Tracheal epithelial cell (primary cell): ENCODE results near the gene SAE1. TPM values are rescaled to one million over a fixed set of nuclear protein-coding genes. Genes with fewer than 3 reads are reported as not detected.

ENCODE experiments used
- total RNA-seq: library from RNA; depleted of rRNA; stranded (reverse); fragments of >200 nt; gene quantifications from 2 replicates; pipeline ENCODE4 v1.2.1, GENCODE V29; 2014

The SAE1 gene
- total RNA-seq, result 75.7 and 82.9 TPM in 2 replicates

DNA sequence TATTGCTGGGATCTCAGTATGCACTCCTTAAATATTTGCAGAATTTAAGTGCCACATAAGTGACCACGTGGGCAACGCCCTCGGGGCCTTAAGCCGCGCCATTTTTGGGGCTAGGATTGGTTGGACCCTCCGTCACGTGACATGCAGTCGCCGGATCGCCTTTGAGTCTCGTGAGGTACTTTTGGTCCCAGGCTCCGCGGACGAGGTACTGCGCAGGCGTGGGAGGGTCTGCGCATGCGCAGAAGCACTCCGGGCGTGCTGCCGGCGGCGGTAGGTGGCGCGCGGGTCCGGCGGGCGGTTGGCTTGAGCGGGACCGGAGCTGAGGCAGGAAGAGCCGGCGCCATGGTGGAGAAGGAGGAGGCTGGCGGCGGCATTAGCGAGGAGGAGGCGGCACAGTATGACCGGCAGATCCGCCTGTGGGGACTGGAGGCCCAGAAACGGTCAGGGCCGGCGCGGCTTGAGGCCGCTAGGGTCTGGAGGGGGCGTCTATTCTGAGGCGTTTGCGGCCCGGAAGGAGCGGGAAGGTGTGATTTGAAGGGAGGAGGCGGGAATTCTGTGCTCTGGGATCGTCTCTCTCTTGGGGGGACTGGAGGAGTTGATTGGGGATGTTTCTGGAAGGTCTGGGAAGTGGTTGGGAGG lies at the start of gene SAE1:
TSS of gene SAE1 (plus strand) at position 247 of the 639 bp plus-strand sequence. CDS start at position 343, 96 bp downstream.

DNA sequence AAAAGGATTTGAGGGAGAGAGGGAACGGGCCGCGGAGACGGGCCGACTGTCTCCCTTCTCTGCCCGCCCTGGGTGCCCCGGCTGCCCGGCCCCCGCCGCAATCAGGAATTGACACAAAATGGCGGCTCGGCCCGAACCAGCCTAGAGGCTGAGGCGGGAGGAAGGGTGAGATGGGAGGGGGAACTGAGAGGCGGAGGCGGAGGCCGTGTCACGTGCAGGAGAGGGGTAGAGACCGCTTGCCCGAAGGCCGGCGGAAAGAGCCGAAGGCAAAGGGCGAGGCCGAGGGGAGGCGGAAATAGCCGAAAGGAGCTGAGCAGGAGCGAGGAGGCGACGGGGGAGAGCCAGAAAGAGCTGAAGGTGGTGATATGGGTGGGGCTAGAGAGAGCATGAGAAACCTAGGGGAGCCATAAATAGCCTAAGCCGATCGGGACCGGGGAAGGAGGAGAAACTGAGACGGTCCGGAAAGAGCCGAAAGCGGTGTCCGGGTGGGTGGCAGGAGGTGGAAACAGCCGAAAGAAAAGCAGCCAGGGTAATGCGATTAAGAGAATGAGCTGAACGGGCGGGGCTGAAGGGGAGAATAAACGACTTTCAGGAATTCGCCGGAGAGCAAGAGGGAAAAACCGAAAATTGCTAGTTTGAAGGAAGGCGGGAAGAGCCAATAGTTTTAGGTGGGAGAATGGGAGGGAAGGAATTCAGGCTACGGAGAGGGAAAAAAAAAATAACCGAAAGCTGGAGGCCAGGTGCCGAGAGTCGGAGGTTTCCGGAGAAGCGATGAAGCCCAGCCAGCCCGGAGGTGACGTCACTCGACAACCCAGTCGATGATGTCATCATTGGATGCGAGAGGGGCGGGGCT lies 17.4 kb upstream of the SAE1 start, which contains the start of gene ZC3H4:
TSS of gene ZC3H4 (minus strand) at position 780 of the 853 bp plus-strand sequence. CDS start 1,192 bp downstream, outside the sequence.

DNA sequence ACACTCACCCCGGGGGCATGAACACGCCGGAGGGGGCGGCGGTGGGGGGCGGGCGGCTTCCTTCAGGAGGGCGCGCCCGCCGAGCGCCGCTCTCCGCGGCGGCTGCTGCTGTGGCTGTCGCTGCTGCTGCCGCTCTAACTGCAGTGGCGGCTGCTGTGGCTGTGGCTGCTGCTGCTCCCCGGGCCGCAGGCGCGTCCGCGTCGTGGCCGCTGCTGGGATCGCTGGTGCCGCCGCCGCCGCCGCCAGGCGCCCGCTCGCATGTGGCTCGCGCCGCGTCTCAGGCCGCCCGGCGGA lies 100.2 kb downstream of the SAE1 start, which contains the start of gene BBC3:
TSS of gene BBC3 (minus strand) at position 279 of the 294 bp plus-strand sequence. CDS start 2,768 bp downstream, outside the sequence.

DNA sequence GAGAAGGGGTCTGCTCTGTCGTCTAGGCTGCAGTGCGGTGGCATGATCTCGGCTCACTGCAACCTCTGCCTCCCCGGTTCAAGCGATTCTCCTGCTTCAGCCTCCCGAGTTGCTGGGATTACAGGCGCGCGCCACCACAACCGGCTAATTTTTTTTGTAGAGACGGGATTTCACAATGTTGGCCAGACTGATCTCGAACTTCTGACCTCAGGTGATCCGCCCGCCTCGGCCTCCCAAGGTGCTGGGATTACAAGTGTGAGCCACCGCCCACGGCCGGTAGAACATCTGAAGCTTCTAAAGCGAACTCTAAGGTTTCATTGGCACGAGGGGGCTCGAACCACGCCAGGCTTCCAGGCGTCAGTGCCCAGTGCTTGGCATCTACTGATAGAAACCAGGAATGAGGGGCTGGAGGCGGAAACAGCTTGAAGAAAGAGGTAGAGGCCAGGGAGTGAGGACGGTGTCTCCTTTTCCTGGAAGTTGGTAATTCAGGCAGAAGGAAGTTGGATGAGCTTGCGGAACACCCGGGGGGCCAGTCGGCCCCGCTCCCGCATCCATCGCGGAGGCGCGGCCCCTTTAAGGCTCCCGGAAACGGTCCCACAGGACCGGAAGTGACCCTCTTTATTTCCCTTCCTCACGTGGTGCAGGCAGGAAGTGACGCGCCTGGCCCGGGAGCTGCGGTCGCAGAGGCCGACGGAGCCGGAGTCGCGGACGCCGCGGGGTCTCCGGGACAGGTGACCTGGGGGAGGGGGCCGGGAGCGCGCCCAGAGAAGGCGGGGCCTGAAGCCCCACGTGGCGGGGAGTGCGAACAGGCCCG lies 125.5 kb downstream of the SAE1 start, which contains the start of gene CCDC9:
TSS of gene CCDC9 (plus strand) at position 647 of the 814 bp plus-strand sequence. CDS start 1,876 bp downstream, outside the sequence.

Other genes with a start within 250 kb of the SAE1 start
- gene NPAS1, start 111.0 kb upstream of the SAE1 start, total RNA-seq, result 0.48 and 1.1 TPM in 2 replicates
- gene TMEM160, start 82.2 kb upstream of the SAE1 start, total RNA-seq, result 26.9 and 28.7 TPM in 2 replicates
- 4.9 and 5.1 TPM in 2 replicates for gene ZC3H4, start 17.1 kb upstream of the SAE1 start, total RNA-seq
- 14.5 and 18.8 TPM in 2 replicates for gene BBC3, start 100.4 kb downstream of the SAE1 start, total RNA-seq
- gene CCDC9, start 125.7 kb downstream of the SAE1 start, total RNA-seq, result 3.2 and 3.4 TPM in 2 replicates
- gene INAFM1, start 144.1 kb downstream of the SAE1 start, total RNA-seq, result 0.43 and 0.48 TPM in 2 replicates
- gene C5AR1, start 179.0 kb downstream of the SAE1 start, total RNA-seq, result 0.21 and 0.24 TPM in 2 replicates
- gene C5AR2, start 201.3 kb downstream of the SAE1 start, total RNA-seq, result 0.24 TPM in 1 of 2 replicates, not detected in the other
- gene DHX34, start 218.5 kb downstream of the SAE1 start, total RNA-seq, result 14.1 and 17.6 TPM in 2 replicates